GM12892 (cell line): ENCODE data around the gene METTL8.

Source experiments
- POLR2A ChIP-seq: IDR thresholded peaks from 2 replicates; pipeline ENCODE4 v1.6.1; 2011; ENCODE audit warnings: low read depth, low read length, control low read depth
- POLR2AphosphoS5 ChIP-seq: IDR thresholded peaks from 2 replicates; pipeline ENCODE4 v1.6.1; 2011; ENCODE audit warnings: low read depth, low read length, control low read depth
- TAF1 ChIP-seq: IDR thresholded peaks from 2 replicates; pipeline ENCODE4 v1.6.1; 2011; ENCODE audit warnings: low read depth, mild to moderate bottlenecking, control low read depth, low read length, borderline replicate concordance

DNA sequence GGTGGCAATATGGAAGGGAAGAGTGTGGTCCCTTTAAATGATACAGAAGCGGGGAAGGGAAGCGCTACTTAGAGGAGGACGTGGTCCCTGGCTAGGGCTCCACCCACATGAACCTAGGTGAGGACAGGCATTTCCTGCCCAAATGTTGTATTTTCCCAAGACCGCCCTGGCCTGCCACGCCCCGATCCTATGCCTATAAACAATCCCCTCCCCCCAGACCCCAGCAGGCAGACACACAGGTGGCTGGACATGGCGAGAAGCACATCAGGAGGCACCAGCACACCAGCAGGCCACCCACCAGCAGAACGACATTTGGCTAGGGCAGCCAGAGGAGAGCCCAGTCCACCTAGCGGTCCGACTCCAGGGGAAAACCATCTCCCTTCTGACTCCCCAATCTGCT lies 47.2 kb downstream of the METTL8 start:
- TF ChIP-seq TAF1 (no peak), POLR2AphosphoS5 (no peak), POLR2A (no peak)
